Fibroblast of skin of abdomen (primary cell): ENCODE results near the gene AGR3.
A peak's percentile ranks its signal among the peaks of the same experiment; 100 is the strongest.

ENCODE experiments used
- DNase-seq: peaks from one replicate; pipeline ENCODE4 v3.0.0-alpha.2; 2013

The AGR3 gene

GRCh38 chr7:16826060-16826459, 55.7 kb downstream of the AGR3 start:
- no peak for DNase-seq

GRCh38 chr7:16822029-16822428, 59.8 kb downstream of the AGR3 start:
- DNase-seq, result no peak

GRCh38 chr7:16818732-16819131, 63.1 kb downstream of the AGR3 start:
- DNase-seq, result no peak

DNA sequence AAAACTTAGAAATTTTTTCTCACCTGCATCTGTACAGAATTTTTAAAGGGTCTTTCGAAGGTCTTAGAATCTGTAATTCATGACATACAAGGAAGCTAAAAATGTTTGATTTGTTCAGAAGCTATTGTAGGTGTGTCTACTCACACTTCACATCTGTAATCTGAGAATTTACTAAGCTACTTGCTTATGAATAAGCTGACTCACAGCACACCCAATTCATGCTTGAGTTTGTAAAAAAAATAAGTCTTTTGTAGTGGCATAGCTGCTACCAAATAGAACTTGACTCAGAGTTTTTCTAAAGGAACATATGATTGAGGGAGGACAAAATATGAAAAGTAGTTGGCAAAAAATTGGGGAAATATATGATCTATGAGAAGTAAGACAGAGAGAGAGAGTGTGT, 64.2 kb downstream of the AGR3 start:
- DNase-seq, result peak; percentile 41

- DNase-seq, result no peak
These were observed 65.0 kb downstream of the AGR3 start for GRCh38 chr7:16816824-16817223.

DNA sequence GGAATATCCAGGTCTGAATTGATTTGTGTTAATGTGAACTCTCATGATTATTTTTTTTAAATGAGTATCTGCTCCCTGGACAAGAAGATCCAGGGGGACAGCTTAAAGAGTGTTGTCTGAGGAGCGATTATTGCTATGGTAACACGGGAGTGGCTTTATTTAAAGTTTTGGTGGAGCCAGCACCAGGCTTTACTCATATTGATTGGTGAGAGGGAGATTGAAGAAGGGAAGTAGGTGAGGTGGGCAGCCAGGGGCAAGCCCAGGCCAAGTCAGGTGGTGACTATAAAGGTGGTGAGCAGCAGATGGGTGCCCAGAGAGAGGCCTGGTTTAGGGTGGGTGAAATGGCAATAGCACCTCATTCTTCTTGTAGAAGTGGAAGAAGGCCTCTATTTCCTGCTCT, 66.8 kb downstream of the AGR3 start:
- DNase-seq, result no peak

- DNase-seq, result no peak
These were observed 68.6 kb downstream of the AGR3 start for GRCh38 chr7:16813232-16813616.

DNA sequence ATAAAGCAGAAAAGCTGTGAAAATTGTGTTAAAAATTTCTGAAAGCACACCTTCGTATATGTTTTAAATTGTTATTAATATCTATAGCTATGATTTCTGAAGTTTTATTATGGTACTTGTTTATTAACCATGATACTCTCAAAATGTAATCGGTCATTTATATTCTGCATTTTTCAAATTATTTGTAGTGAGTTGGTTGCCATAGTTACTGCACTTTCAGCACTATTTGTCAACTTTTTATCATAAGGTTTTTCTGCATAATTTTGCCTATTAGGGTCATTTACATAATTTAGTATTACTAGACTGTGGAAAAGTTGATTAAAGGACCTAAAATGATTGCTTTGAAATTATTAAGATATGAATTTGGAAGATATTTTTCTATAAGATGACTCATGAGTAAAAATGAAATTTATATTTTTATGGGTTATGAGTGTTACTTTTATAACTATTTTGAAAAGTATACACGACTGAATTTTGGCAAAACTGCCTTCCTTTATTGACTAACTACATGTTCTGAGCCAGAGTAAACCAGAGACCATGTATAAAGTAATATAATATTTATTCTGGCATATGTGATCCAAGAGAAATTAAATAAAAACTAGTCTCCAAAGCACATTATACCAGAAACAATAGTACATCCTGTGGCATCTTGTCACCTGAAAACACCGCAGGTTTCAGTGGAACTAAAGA, 69.1 kb downstream of the AGR3 start:
- DNase-seq, result no peak

DNA sequence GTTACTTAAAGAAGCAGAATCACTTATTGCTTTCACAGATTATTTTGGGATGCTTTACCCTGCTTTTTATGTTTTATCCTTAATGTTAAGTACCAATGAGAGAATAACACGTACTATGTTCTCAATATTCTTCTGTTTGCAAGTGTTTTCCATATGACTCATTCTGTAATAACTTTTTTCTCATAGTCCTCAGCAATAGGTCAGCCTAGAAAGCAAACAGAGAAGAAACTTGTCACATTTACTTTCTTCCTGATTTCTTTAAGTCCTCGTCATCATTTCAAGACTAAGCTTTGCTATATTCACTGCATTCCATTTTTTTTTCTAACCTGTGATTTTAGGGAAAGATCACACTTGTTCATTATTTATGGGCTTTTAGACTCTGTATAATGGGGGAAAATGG, 70.2 kb downstream of the AGR3 start:
- DNase-seq, result peak; percentile 34

DNA sequence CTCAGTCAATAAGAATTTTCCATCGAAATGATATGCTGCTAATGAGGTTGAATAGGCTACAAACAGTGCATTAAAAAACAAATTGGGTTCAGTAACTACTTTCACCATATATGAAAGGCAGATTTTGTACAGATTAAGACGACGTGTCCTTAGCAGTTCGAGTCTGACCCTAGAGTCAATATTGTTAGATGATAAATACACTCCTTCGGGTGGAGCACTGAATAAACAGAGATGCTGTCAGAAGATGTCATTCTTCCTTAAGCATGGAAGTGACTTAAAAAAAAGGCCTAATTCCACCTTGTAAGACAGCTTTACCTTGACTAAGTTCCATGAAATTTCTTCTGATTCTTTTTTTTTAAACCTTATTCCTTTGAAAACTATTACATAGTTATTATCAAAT, 71.2 kb downstream of the AGR3 start:
- no peak for DNase-seq

- no peak for DNase-seq
These were observed 71.7 kb downstream of the AGR3 start for GRCh38 chr7:16810112-16810511.
